ENCODE results near the gene SPAG9. TPM values are rescaled to one million over a fixed set of nuclear protein-coding genes. Genes with fewer than 3 reads are reported as not detected.

The SPAG9 gene
- total and polyA plus RNA-seq, 2 experiments from 2014 or later: 13.7 to 45.0 TPM

DNA sequence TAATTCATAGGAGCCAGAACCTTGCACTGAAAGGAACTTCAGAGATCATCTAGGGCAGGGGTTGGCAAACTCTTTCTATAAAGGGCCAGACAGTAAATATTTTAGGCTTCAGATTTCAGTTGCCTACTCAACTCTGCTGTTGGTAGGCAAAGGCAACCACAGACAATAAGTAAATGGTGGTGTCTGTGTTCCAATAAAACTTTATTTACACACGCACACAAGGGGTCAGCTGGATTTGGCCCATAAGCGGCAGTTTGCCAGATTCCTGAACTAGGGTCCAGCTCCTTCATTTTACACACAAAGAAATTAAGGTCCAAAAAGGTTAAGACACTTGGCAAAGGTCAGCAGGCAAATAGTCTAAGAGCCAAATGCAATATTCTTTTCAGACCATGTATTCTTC, 107.3 kb downstream of the SPAG9 start:
- H3K27ac ChIP-seq (ENCODE audit: low read depth): no peak overlapping the region
- H3K4me2 ChIP-seq: no peak overlapping the region
- DNase-seq (ENCODE audit: low spot score) (no peak), ATAC-seq (no peak)
- Mint-ChIP-seq H3K9me3 (no peaks in the 10 kb centered on the region), H3K36me3 (ENCODE audit: low read depth) (no peaks in the 10 kb centered on the region; the same call in 2 of the 3 replicates), H3K4me3 (no peak overlapping the region), H3K27ac (no peak overlapping the region), H3K27me3 (ENCODE audit: insufficient read depth, low read depth, poor library complexity) (no peaks in the 10 kb centered on the region), H3K4me1 (peaks cover under 1% of the 10 kb centered on the region; the same call in 1 of the 3 replicates)
- H3F3A ChIP-seq (replicated peaks; ENCODE audit: low read depth): no peaks in the 10 kb centered on the region
- no peak overlapping the region for H2AFZ ChIP-seq
- H3K36me3 ChIP-seq (ENCODE audit: insufficient read depth): no peaks in the 10 kb centered on the region
- H3K4me3 ChIP-seq: no peak overlapping the region
- no peaks in the 10 kb centered on the region for H3K27me3 ChIP-seq (ENCODE audit: insufficient read depth)
- no peaks in the 10 kb centered on the region for H4K20me1 ChIP-seq (replicated peaks; ENCODE audit: insufficient read depth)
- 0 out of 2 replicates have a peak, but pooled peaks cover under 1% of the 10 kb centered on the region for H3K4me1 ChIP-seq (ENCODE audit: insufficient read depth)
- no peaks in the 10 kb centered on the region for H3K79me2 ChIP-seq (replicated peaks; ENCODE audit: insufficient read depth)
- no peaks in the 10 kb centered on the region for H3K9me2 ChIP-seq (ENCODE audit: insufficient read depth)
- TF ChIP-seq, protein P1, sequence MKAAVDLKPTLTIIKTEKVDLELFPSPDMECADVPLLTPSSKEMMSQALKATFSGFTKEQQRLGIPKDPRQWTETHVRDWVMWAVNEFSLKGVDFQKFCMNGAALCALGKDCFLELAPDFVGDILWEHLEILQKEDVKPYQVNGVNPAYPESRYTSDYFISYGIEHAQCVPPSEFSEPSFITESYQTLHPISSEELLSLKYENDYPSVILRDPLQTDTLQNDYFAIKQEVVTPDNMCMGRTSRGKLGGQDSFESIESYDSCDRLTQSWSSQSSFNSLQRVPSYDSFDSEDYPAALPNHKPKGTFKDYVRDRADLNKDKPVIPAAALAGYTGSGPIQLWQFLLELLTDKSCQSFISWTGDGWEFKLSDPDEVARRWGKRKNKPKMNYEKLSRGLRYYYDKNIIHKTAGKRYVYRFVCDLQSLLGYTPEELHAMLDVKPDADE (IDR thresholded peaks at IDR 0.05): no peak
- TF ChIP-seq, protein P2, sequence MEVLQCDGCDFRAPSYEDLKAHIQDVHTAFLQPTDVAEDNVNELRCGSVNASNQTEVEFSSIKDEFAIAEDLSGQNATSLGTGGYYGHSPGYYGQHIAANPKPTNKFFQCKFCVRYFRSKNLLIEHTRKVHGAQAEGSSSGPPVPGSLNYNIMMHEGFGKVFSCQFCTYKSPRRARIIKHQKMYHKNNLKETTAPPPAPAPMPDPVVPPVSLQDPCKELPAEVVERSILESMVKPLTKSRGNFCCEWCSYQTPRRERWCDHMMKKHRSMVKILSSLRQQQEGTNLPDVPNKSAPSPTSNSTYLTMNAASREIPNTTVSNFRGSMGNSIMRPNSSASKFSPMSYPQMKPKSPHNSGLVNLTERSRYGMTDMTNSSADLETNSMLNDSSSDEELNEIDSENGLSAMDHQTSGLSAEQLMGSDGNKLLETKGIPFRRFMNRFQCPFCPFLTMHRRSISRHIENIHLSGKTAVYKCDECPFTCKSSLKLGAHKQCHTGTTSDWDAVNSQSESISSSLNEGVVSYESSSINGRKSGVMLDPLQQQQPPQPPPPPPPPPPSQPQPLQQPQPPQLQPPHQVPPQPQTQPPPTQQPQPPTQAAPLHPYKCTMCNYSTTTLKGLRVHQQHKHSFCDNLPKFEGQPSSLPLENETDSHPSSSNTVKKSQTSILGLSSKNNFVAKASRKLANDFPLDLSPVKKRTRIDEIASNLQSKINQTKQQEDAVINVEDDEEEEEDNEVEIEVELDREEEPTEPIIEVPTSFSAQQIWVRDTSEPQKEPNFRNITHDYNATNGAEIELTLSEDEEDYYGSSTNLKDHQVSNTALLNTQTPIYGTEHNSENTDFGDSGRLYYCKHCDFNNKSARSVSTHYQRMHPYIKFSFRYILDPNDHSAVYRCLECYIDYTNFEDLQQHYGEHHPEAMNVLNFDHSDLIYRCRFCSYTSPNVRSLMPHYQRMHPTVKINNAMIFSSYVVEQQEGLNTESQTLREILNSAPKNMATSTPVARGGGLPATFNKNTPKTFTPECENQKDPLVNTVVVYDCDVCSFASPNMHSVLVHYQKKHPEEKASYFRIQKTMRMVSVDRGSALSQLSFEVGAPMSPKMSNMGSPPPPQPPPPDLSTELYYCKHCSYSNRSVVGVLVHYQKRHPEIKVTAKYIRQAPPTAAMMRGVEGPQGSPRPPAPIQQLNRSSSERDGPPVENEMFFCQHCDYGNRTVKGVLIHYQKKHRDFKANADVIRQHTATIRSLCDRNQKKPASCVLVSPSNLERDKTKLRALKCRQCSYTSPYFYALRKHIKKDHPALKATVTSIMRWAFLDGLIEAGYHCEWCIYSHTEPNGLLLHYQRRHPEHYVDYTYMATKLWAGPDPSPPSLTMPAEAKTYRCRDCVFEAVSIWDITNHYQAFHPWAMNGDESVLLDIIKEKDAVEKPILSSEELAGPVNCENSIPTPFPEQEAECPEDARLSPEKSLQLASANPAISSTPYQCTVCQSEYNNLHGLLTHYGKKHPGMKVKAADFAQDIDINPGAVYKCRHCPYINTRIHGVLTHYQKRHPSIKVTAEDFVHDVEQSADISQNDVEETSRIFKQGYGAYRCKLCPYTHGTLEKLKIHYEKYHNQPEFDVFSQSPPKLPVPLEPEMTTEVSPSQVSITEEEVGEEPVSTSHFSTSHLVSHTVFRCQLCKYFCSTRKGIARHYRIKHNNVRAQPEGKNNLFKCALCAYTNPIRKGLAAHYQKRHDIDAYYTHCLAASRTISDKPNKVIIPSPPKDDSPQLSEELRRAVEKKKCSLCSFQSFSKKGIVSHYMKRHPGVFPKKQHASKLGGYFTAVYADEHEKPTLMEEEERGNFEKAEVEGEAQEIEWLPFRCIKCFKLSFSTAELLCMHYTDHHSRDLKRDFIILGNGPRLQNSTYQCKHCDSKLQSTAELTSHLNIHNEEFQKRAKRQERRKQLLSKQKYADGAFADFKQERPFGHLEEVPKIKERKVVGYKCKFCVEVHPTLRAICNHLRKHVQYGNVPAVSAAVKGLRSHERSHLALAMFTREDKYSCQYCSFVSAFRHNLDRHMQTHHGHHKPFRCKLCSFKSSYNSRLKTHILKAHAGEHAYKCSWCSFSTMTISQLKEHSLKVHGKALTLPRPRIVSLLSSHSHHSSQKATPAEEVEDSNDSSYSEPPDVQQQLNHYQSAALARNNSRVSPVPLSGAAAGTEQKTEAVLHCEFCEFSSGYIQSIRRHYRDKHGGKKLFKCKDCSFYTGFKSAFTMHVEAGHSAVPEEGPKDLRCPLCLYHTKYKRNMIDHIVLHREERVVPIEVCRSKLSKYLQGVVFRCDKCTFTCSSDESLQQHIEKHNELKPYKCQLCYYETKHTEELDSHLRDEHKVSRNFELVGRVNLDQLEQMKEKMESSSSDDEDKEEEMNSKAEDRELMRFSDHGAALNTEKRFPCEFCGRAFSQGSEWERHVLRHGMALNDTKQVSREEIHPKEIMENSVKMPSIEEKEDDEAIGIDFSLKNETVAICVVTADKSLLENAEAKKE (CRISPR knock-in tag; IDR thresholded peaks at IDR 0.05): no peak
- no peak for TF ChIP-seq EZH2 (IDR thresholded peaks at IDR 0.05; ENCODE audit: low read depth, unreplicated experiment)
- TF ChIP-seq ZNF114 (CRISPR knock-in tag; IDR thresholded peaks at IDR 0.05): no peak
- TF ChIP-seq ZNF331 (CRISPR knock-in tag; IDR thresholded peaks at IDR 0.05; ENCODE audit: low read depth): no peak
- TF ChIP-seq POLR2AphosphoS5 (IDR thresholded peaks at IDR 0.05; ENCODE audit: low read depth): no peak
- no peak for TF ChIP-seq STAT1 (IDR thresholded peaks at IDR 0.05; ENCODE audit: unreplicated experiment)
- TF ChIP-seq, protein P3, sequence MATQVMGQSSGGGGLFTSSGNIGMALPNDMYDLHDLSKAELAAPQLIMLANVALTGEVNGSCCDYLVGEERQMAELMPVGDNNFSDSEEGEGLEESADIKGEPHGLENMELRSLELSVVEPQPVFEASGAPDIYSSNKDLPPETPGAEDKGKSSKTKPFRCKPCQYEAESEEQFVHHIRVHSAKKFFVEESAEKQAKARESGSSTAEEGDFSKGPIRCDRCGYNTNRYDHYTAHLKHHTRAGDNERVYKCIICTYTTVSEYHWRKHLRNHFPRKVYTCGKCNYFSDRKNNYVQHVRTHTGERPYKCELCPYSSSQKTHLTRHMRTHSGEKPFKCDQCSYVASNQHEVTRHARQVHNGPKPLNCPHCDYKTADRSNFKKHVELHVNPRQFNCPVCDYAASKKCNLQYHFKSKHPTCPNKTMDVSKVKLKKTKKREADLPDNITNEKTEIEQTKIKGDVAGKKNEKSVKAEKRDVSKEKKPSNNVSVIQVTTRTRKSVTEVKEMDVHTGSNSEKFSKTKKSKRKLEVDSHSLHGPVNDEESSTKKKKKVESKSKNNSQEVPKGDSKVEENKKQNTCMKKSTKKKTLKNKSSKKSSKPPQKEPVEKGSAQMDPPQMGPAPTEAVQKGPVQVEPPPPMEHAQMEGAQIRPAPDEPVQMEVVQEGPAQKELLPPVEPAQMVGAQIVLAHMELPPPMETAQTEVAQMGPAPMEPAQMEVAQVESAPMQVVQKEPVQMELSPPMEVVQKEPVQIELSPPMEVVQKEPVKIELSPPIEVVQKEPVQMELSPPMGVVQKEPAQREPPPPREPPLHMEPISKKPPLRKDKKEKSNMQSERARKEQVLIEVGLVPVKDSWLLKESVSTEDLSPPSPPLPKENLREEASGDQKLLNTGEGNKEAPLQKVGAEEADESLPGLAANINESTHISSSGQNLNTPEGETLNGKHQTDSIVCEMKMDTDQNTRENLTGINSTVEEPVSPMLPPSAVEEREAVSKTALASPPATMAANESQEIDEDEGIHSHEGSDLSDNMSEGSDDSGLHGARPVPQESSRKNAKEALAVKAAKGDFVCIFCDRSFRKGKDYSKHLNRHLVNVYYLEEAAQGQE (IDR thresholded peaks at IDR 0.05; ENCODE audit: unreplicated experiment): no peak
- TF ChIP-seq CREB1 (CRISPR knock-in tag; IDR thresholded peaks at IDR 0.05; ENCODE audit: low read depth): no peak
- TF ChIP-seq EZH2phosphoT487 (IDR thresholded peaks at IDR 0.05; ENCODE audit: unreplicated experiment): no peak
- TF ChIP-seq, protein P4, sequence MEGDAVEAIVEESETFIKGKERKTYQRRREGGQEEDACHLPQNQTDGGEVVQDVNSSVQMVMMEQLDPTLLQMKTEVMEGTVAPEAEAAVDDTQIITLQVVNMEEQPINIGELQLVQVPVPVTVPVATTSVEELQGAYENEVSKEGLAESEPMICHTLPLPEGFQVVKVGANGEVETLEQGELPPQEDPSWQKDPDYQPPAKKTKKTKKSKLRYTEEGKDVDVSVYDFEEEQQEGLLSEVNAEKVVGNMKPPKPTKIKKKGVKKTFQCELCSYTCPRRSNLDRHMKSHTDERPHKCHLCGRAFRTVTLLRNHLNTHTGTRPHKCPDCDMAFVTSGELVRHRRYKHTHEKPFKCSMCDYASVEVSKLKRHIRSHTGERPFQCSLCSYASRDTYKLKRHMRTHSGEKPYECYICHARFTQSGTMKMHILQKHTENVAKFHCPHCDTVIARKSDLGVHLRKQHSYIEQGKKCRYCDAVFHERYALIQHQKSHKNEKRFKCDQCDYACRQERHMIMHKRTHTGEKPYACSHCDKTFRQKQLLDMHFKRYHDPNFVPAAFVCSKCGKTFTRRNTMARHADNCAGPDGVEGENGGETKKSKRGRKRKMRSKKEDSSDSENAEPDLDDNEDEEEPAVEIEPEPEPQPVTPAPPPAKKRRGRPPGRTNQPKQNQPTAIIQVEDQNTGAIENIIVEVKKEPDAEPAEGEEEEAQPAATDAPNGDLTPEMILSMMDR (conservative IDR thresholded peaks at IDR 0.05; ENCODE audit: low read depth in 2 of 2): no peak
- no peak for TF ChIP-seq NANOG (IDR thresholded peaks at IDR 0.05; ENCODE audit: borderline replicate concordance)
- no peak for TF ChIP-seq JUNB (IDR thresholded peaks at IDR 0.05; ENCODE audit: unreplicated experiment)
